BLaER1 (cell line): ENCODE measurements around the gene MEIS1.

ENCODE experiments used
- H3K27ac ChIP-seq: shearing (Covaris generic); formaldehyde crosslinking; 2 replicates; pipeline ENCODE4 v1.8.1; 2022
- H3K27me3 ChIP-seq: shearing (Covaris generic); formaldehyde crosslinking; 2 replicates; pipeline ENCODE4 v1.8.1; 2022
- H3K36me3 ChIP-seq: shearing (Covaris generic); formaldehyde crosslinking; 2 replicates; pipeline ENCODE4 v1.8.1; 2022
- H3K4me1 ChIP-seq: shearing (Covaris generic); formaldehyde crosslinking; 2 replicates; pipeline ENCODE4 v1.8.1; 2022
- H3K4me2 ChIP-seq: shearing (Covaris generic); formaldehyde crosslinking; 2 replicates; pipeline ENCODE4 v1.8.1; 2022
- H3K4me3 ChIP-seq: shearing (Covaris generic); formaldehyde crosslinking; 2 replicates; pipeline ENCODE4 v1.8.1; 2022
- H3K9ac ChIP-seq: shearing (Covaris generic); formaldehyde crosslinking; 2 replicates; pipeline ENCODE4 v1.8.1; 2022
- H3K9me3 ChIP-seq: shearing (Covaris generic); formaldehyde crosslinking; 2 replicates; pipeline ENCODE4 v1.8.1; 2022
- H4K20me1 ChIP-seq: shearing (Covaris generic); formaldehyde crosslinking; 2 replicates; pipeline ENCODE4 v1.8.1; 2022
- Cebpa-rat ChIP-seq: shearing (Covaris generic); IDR thresholded peaks from 2 replicates; pipeline ENCODE4 v1.8.1; 2022

MEIS1 gene

GRCh38 chr2:66561645-66562303 is 126.8 kb downstream of the MEIS1 start:
- H3K4me1 ChIP-seq: no peaks in the 10 kb centered on the region
- H3K9me3 ChIP-seq: no peaks in the 10 kb centered on the region
- H3K27ac ChIP-seq: no peak overlapping the region
- TF ChIP-seq Cebpa-rat: no peak
- no peaks in the 10 kb centered on the region for H4K20me1 ChIP-seq
- no peak overlapping the region for H3K9ac ChIP-seq
- no peak overlapping the region for H3K4me3 ChIP-seq
- H3K36me3 ChIP-seq: no peaks in the 10 kb centered on the region
- no peaks in the 10 kb centered on the region for H3K27me3 ChIP-seq
- H3K4me2 ChIP-seq: no peak overlapping the region

DNA sequence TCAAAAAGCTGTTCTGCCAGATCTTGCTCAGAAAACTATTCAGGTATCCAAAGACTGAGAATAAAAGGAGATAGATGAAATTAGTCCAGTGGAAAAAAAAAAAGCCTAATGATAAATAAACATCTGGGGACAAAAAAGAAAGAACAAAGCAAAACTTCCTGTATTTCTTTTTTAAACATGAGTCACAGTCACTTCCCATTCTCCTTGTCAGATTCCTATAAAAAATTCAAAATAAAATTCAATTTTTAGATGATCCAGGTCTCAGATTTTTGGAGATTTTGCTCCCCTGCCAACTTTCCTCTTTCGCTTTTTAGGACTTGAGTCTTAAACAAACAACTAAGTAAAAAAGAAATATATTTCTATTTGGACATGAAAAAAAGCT is 127.4 kb downstream of the MEIS1 start:
- Histone ChIP-seq H3K9me3 (no peaks in the 10 kb centered on the region), H3K4me3 (no peak overlapping the region), H3K36me3 (no peaks in the 10 kb centered on the region), H3K9ac (no peak overlapping the region), H3K27me3 (no peaks in the 10 kb centered on the region), H3K27ac (no peak overlapping the region), H3K4me1 (no peaks in the 10 kb centered on the region), H4K20me1 (no peaks in the 10 kb centered on the region), H3K4me2 (no peak overlapping the region)
- TF ChIP-seq Cebpa-rat: no peak

- no peak for TF ChIP-seq Cebpa-rat
- no peaks in the 10 kb centered on the region for H3K9me3 ChIP-seq
- no peak overlapping the region for H3K4me2 ChIP-seq
- H4K20me1 ChIP-seq: no peaks in the 10 kb centered on the region
- H3K27me3 ChIP-seq: no peaks in the 10 kb centered on the region
- H3K4me1 ChIP-seq: no peaks in the 10 kb centered on the region
- no peak overlapping the region for H3K9ac ChIP-seq
- H3K4me3 ChIP-seq: no peak overlapping the region
- no peaks in the 10 kb centered on the region for H3K36me3 ChIP-seq
- H3K27ac ChIP-seq: no peak overlapping the region
Observed at GRCh38 chr2:66563473-66563872, 128.5 kb downstream of the MEIS1 start.

DNA sequence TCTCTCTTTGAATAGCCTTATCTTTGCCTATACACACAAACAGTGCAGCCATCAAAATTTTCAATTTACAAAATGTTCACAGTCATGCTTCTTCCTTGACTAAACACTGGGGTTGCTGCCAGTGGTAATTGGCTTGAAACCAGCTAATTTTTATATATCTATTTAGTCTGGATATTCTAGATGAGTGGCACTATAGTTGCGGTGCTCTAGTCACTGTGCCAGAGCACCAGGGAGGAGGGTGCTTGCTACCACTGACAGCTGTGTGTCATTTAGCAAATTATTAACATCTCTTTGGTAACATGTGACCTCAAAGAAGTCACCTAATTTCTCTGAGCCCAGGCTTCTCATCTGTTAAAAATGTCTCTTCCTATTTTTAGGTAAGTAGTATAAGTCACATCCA is 130.4 kb downstream of the MEIS1 start:
- Histone ChIP-seq H3K36me3 (no peaks in the 10 kb centered on the region), H3K27ac (no peak overlapping the region), H4K20me1 (no peaks in the 10 kb centered on the region), H3K9me3 (no peaks in the 10 kb centered on the region), H3K4me2 (no peak overlapping the region), H3K9ac (no peak overlapping the region), H3K4me3 (no peak overlapping the region), H3K27me3 (no peaks in the 10 kb centered on the region), H3K4me1 (peaks cover 8% of the 10 kb centered on the region)
- no peak for TF ChIP-seq Cebpa-rat

DNA sequence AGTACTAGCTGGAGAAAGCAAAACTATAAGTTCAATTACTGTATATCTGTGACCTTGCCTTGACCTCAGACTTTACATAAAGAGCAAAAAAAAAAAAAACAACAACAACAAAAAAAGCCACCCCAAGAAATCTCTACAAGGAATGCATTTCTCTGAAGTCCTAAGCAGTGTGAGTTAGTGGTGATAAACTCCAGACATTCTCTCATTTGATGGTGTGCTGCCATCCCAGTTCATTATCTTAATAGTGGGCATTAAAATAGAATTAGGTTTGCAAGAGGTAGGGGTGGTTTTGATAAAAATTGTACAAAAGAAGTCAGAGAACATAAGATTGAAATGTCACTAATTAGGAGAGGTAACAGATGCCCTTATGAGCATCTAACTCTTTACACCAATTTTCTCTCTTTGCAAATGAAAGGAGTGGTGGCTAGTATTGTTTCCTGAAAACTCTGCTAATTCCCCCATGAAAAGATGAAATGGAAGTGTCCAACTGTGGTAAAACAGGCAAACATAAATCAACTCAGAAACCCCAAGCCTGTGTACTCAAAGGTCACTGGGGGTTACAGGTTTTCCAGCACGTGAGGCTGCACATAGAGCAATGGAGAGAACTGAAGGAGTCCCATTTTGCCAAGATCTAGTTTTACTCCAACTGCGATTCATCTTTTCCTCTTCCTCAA is 131.9 kb downstream of the MEIS1 start:
- Histone ChIP-seq H3K4me1 (peaks cover 8% of the 10 kb centered on the region), H3K27me3 (no peaks in the 10 kb centered on the region; the same call in 1 of the 2 replicates), H3K9ac (no peak overlapping the region), H3K4me3 (no peak overlapping the region), H4K20me1 (no peaks in the 10 kb centered on the region), H3K36me3 (no peaks in the 10 kb centered on the region), H3K9me3 (no peaks in the 10 kb centered on the region), H3K27ac (no peak overlapping the region), H3K4me2 (no peak overlapping the region)
- TF ChIP-seq Cebpa-rat: no peak

- H3K36me3 ChIP-seq: no peaks in the 10 kb centered on the region
- H3K4me2 ChIP-seq: no peak overlapping the region
- H3K27me3 ChIP-seq: no peaks in the 10 kb centered on the region; the same call in 1 of the 2 replicates
- no peaks in the 10 kb centered on the region for H3K9me3 ChIP-seq
- no peak overlapping the region for H3K4me3 ChIP-seq
- peaks cover 8% of the 10 kb centered on the region for H3K4me1 ChIP-seq
- H3K9ac ChIP-seq: no peak overlapping the region
- no peak overlapping the region for H3K27ac ChIP-seq
- no peak for TF ChIP-seq Cebpa-rat
- H4K20me1 ChIP-seq: no peaks in the 10 kb centered on the region
Observed at GRCh38 chr2:66567729-66568128, 132.8 kb downstream of the MEIS1 start.

GRCh38 chr2:66568650-66569300 is 133.8 kb downstream of the MEIS1 start:
- H3K9me3 ChIP-seq: no peaks in the 10 kb centered on the region; the same call in 1 of the 2 replicates
- peaks cover 8% of the 10 kb centered on the region for H3K4me1 ChIP-seq
- H3K4me3 ChIP-seq: no peak overlapping the region
- peaks cover 7% of the 10 kb centered on the region; the same call in 1 of the 2 replicates for H4K20me1 ChIP-seq
- peaks cover 10% of the 10 kb centered on the region for H3K27me3 ChIP-seq
- no peak overlapping the region for H3K27ac ChIP-seq
- 0 out of 2 replicates have a peak overlapping the region, but pooled peaks have one; percentile 22 for H3K4me2 ChIP-seq
- no peak overlapping the region for H3K9ac ChIP-seq
- H3K36me3 ChIP-seq: no peaks in the 10 kb centered on the region
- TF ChIP-seq Cebpa-rat: no peak

- no peak for TF ChIP-seq Cebpa-rat
- peak overlapping the region; percentile 22; the same call in 1 of the 2 replicates for H3K4me2 ChIP-seq
- H3K4me3 ChIP-seq: no peak overlapping the region
- no peaks in the 10 kb centered on the region for H3K36me3 ChIP-seq
- peaks cover 8% of the 10 kb centered on the region for H3K4me1 ChIP-seq
- H3K27me3 ChIP-seq: peaks cover 15% of the 10 kb centered on the region
- no peaks in the 10 kb centered on the region; the same call in 1 of the 2 replicates for H3K9me3 ChIP-seq
- peaks cover 10% of the 10 kb centered on the region; the same call in 1 of the 2 replicates for H4K20me1 ChIP-seq
- H3K27ac ChIP-seq: no peak overlapping the region
- H3K9ac ChIP-seq: no peak overlapping the region
Observed at GRCh38 chr2:66569321-66569851, 134.5 kb downstream of the MEIS1 start.

- H3K4me2 ChIP-seq: no peak overlapping the region
- H3K36me3 ChIP-seq: no peaks in the 10 kb centered on the region
- H3K4me1 ChIP-seq: peaks cover 8% of the 10 kb centered on the region
- H3K27me3 ChIP-seq: peaks cover 21% of the 10 kb centered on the region
- peaks cover 10% of the 10 kb centered on the region; the same call in 1 of the 2 replicates for H4K20me1 ChIP-seq
- no peak overlapping the region for H3K27ac ChIP-seq
- H3K9me3 ChIP-seq: no peaks in the 10 kb centered on the region; the same call in 1 of the 2 replicates
- no peak overlapping the region for H3K4me3 ChIP-seq
- TF ChIP-seq Cebpa-rat: no peak
- no peak overlapping the region for H3K9ac ChIP-seq
Observed at GRCh38 chr2:66569974-66570373, 135.0 kb downstream of the MEIS1 start.

GRCh38 chr2:66570471-66570870 is 135.5 kb downstream of the MEIS1 start:
- Histone ChIP-seq H3K9me3 (peaks cover under 1% of the 10 kb centered on the region), H3K4me3 (no peak overlapping the region), H3K4me2 (no peak overlapping the region), H3K27me3 (peaks cover 26% of the 10 kb centered on the region), H4K20me1 (peaks cover 15% of the 10 kb centered on the region), H3K4me1 (peaks cover 8% of the 10 kb centered on the region), H3K9ac (no peak overlapping the region), H3K36me3 (no peaks in the 10 kb centered on the region), H3K27ac (no peak overlapping the region)
- no peak for TF ChIP-seq Cebpa-rat
